ENCODE measurements around the gene HIRIP3. TPM values are rescaled to one million over a fixed set of nuclear protein-coding genes. Genes with fewer than 3 reads are reported as not detected.
A peak's percentile ranks its signal among the peaks of the same experiment; 100 is the strongest.

HIRIP3 gene
- polyA plus RNA-seq, 1 donor, result 16.4 TPM

- no peak for DNase-seq
Measured at GRCh38 chr16:29958756-29959155, 36.7 kb downstream of the HIRIP3 start.

- DNase-seq, result no peak
Measured at GRCh38 chr16:29951625-29952365, 43.6 kb downstream of the HIRIP3 start.

- DNase-seq, result no peak
Measured at GRCh38 chr16:29950806-29951461, 44.5 kb downstream of the HIRIP3 start.

GRCh38 chr16:29947897-29948296 lies 47.5 kb downstream of the HIRIP3 start:
- no peak for DNase-seq

GRCh38 chr16:29943846-29944799 lies 51.3 kb downstream of the HIRIP3 start:
- peak; percentile 31 for DNase-seq

Other genes starting within 250 kb of the HIRIP3 start
- gene C16orf54, start 249.6 kb downstream of the HIRIP3 start, polyA plus RNA-seq (ENCODE audit: insufficient read length), result 0.43 TPM
- not detected for gene ZG16, start 217.4 kb downstream of the HIRIP3 start, polyA plus RNA-seq (ENCODE audit: insufficient read length)
- 31.7 TPM for gene KIF22, start 204.9 kb downstream of the HIRIP3 start, polyA plus RNA-seq (ENCODE audit: insufficient read length)
- 270 TPM for gene MAZ, start 189.1 kb downstream of the HIRIP3 start, polyA plus RNA-seq (ENCODE audit: insufficient read length)
- 13.3 TPM for gene PRRT2, start 183.4 kb downstream of the HIRIP3 start, polyA plus RNA-seq (ENCODE audit: insufficient read length)
- 27.8 TPM for gene PAGR1, start 179.5 kb downstream of the HIRIP3 start, polyA plus RNA-seq (ENCODE audit: insufficient read length)
- 26.5 TPM for gene MVP, start 175.2 kb downstream of the HIRIP3 start, polyA plus RNA-seq (ENCODE audit: insufficient read length)
- gene CDIPT, start 132.4 kb downstream of the HIRIP3 start, polyA plus RNA-seq (ENCODE audit: insufficient read length), result 41.9 TPM
- gene SEZ6L2, start 96.1 kb downstream of the HIRIP3 start, polyA plus RNA-seq (ENCODE audit: insufficient read length), result 3.3 TPM
- 1.0 TPM for gene ASPHD1, start 95.1 kb downstream of the HIRIP3 start, polyA plus RNA-seq (ENCODE audit: insufficient read length)
- 14.0 TPM for gene KCTD13, start 69.4 kb downstream of the HIRIP3 start, polyA plus RNA-seq (ENCODE audit: insufficient read length)
- 61.2 TPM for gene TMEM219, start 33.5 kb downstream of the HIRIP3 start, polyA plus RNA-seq (ENCODE audit: insufficient read length)
- 36.0 TPM for gene TAOK2, start 21.7 kb downstream of the HIRIP3 start, polyA plus RNA-seq (ENCODE audit: insufficient read length)
- gene INO80E, start 624 bp upstream of the HIRIP3 start, polyA plus RNA-seq (ENCODE audit: insufficient read length), result 43.7 TPM
- 1.4 TPM for gene DOC2A, start 15.4 kb upstream of the HIRIP3 start, polyA plus RNA-seq (ENCODE audit: insufficient read length)
- not detected for gene C16orf92, start 27.6 kb upstream of the HIRIP3 start, polyA plus RNA-seq (ENCODE audit: insufficient read length)
- 1.6 TPM for gene TLCD3B, start 35.7 kb upstream of the HIRIP3 start, polyA plus RNA-seq (ENCODE audit: insufficient read length)
- gene ALDOA, start 70.1 kb upstream of the HIRIP3 start, polyA plus RNA-seq (ENCODE audit: insufficient read length), result 2,997 TPM
- gene PPP4C, start 80.4 kb upstream of the HIRIP3 start, polyA plus RNA-seq (ENCODE audit: insufficient read length), result 64.3 TPM
- 0.77 TPM for gene TBX6, start 96.3 kb upstream of the HIRIP3 start, polyA plus RNA-seq (ENCODE audit: insufficient read length)
- gene YPEL3, start 100.6 kb upstream of the HIRIP3 start, polyA plus RNA-seq (ENCODE audit: insufficient read length), result 42.8 TPM
- gene GDPD3, start 117.9 kb upstream of the HIRIP3 start, polyA plus RNA-seq (ENCODE audit: insufficient read length), result 8.5 TPM
- 58.1 TPM for gene MAPK3, start 127.6 kb upstream of the HIRIP3 start, polyA plus RNA-seq (ENCODE audit: insufficient read length)
- gene CORO1A, start 188.0 kb upstream of the HIRIP3 start, polyA plus RNA-seq (ENCODE audit: insufficient read length), result 16.8 TPM
- gene BOLA2B, start 198.0 kb upstream of the HIRIP3 start, polyA plus RNA-seq (ENCODE audit: insufficient read length), result 24.3 TPM
- 17.2 TPM for gene SLX1A, start 198.3 kb upstream of the HIRIP3 start, polyA plus RNA-seq (ENCODE audit: insufficient read length)
- 4.5 TPM for gene SULT1A3, start 203.6 kb upstream of the HIRIP3 start, polyA plus RNA-seq (ENCODE audit: insufficient read length)

Measured in hindlimb muscle (tissue), 1 donor.